GM21576 (cell line): ENCODE results near the gene KLHL25.

Experiments used
- ATAC-seq: cut with Tn5 transposase; IDR thresholded peaks from one replicate; pipeline ENCODE4 v1.9.1; 2021; ENCODE audit warnings: mild to moderate bottlenecking, moderate library complexity; ENCODE audit not compliant: unreplicated experiment

KLHL25 gene

DNA sequence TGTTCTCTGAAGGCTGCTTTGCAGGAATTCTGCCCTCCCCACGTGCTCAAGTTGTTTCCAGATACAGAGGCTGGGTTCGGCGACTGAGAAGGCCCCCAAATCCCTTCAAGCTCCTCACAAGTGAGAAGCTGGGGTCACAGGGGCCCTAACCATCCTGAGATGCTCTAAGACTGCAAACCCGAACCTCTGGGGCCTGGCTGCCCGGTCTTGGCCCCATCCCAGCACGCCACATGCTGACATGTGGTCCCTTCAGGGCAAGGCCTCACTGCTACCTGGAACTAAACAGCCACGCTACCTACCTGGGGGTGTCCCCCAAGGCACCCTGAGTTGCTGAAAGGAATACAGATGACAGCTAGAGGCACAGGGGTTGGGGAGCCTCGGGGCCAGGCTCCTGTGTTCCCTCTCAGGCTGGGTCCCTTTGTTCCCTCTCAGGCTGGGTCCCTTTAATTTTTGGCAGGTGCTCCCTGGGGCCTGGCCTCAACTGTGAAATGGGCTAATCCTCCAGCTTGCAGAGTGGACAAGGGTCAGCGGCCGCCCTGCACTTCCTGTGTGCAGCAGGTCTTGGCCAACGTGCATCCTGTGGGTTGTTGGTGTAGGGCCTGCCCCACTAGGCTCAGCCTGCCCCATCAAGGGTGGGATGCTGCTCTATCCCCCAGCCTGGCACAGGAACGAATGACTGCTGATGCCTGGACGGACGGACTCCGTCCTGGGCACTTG, 32.5 kb downstream of the KLHL25 start:
- ATAC-seq = no peak

DNA sequence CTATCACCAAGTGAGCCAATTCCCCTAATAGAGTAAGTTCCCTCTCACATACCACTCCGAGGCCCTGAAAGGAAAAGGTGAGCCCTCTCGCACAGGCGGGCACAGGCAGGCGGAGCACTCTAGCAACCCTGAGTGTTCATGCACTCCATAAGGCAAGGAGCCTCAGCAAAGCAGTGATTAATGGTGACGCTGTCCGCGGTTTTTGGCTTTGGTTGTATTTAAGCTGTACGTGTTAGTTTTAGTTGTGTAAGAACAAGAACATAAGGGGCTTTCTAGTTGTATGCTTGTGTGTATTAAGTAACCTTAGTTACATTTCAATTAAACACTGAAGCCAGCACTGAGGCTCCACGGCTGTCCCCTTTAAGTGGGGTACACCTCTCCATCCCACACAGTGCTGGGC, 33.1 kb downstream of the KLHL25 start:
- no peak for ATAC-seq

DNA sequence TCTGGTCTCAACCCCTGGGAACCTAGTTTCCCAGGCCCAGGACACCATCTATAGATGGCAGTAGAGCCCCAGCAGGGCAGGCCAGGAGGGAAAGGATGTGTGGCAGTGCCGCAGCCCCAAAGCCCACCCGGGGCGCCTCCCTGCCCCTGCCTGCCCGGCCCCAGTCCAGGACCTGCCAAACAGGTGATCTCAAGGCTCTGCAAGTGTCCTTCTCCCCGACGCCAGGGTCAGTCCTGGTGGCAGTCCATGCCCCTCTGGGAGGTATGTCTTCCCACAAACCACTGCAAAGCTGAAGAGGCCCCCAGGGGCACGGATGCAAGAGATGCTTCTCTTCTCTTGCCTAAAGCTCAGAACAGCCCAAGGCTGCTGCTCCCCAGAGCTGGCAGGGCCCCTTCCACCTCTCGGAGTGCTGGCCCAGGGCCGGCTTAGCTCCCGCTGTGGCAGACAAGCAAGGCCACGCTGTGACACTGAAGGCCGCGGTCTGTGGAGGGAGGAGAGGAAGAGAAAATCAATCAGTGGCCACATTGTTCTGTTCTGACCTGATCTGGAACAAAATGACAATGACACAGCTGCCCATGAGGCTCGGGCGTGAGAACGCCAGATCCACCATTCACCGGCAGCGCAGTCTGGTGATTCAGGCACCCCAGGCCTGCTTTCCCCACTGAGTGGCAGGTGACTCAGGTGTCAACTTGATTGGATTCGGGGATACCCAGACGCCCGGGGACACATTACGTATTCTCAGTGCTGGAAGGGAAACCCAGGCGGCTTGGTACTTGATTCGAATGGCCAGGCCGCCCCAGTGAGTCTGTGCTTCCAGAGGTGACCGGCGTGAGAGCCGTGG, 34.0 kb downstream of the KLHL25 start:
- no peak for ATAC-seq

- ATAC-seq = no peak
These were observed 34.7 kb downstream of the KLHL25 start for GRCh38 chr15:85760049-85760448.

DNA sequence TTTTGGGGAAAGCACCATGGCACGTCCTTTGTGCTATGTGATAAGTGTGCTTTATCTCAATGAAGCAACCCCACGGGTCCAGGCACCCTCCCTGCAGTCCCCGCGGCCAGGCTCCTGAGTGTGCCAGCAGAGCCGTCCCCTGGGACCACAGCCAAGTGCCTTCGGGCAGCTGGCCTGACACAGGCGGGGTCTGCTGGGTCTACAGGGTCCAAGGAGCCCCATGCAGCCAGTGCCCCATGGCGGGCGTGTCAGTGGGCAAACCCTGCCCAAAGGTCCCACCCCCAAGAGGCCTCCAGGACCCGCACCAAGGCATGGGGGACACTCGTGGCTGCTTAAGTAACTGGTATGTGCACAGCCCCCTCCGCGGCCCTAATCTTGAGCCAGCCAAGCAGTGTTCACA, 35.3 kb downstream of the KLHL25 start:
- ATAC-seq = no peak

DNA sequence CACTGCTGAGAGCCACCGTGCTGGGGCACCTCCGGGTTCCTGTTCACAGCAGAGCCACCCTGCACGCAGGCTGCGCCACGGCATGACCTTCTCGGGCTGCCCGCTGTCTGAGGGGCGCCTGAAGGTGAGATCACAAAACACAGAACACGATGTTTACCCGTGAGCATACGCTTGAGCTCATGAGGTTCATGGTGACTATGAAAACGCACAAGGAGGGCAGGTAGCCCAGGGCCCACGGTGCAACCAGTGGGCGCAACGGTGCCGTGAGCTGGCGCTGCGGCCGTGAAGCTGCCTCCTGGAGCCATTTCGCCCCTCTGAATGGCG, 36.1 kb downstream of the KLHL25 start:
- ATAC-seq = no peak

GRCh38 chr15:85757939-85758654, 36.6 kb downstream of the KLHL25 start:
- no peak for ATAC-seq

DNA sequence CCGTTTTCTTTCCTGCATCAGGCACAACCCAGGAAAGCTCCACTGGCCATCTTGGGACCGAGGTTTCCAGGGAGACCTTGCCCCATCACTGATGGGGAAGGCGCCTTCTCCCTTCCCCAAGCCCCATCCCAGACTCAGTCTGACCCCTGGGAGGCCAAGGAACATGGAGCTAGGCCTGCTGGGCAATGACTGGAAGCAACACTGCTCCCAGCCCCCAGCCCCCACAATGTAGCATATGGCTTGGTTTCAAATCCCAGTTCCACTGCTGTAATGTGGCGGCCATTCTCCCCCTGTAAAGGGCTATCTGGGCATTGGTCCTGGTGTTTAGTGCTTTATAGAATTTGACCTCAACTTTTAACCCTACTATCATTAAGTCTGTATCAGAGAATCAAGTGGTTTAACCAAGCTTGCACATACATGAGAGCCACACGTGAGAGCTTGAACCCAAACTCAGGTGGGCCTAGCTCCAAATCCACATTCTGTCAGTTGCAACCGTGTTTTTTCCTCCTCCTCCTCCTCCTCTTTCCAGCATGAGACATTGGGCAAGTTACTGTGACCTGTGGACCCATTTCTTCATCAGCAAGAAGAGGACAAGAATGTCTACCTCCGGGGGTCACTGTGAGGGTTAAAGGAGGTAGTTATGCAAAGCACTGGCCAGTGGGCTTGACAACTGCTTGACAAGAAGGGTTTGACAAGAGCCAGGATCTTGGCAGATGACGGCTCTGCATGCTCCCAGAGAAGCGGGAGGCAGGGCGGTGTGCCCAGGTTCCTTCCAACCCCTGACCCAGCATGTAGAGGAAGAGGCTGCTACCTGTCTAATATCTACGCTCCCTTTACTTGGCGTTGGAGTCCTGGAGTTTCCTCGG, 37.4 kb downstream of the KLHL25 start:
- no peak for ATAC-seq

DNA sequence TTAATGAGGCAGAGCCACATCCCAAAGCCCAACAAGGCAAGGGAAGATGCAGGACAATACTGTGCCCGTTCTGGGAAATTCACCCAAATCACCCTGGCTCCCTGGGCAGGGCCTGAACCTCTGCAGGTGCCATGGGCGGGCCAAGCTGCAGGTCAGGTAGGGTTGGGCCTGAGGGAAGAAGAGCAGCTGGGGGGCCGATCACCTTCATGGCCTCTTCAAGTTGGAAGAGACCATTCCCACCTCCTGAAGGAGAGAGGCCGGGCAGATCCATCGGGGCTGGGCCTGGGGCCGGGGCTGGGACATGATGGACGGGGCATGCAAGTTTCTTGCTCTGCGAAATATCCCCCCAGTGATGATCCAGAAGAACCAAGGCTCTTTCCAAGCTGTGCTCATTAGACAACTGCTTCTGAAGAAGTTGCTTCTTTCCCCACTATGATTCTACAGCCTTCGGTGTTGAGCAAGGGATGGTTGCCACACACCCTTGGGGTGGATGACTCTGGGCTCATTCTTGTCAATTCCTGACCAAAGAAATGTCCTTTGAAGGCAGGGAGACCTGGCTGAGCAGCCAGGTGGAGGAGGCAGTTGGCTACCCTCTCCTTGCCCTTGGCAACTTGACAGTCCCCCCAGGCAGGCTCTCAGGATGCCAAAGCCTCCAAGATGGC, 38.2 kb downstream of the KLHL25 start:
- no peak for ATAC-seq

- ATAC-seq = no peak
These were observed 38.8 kb downstream of the KLHL25 start for GRCh38 chr15:85755942-85756341.

DNA sequence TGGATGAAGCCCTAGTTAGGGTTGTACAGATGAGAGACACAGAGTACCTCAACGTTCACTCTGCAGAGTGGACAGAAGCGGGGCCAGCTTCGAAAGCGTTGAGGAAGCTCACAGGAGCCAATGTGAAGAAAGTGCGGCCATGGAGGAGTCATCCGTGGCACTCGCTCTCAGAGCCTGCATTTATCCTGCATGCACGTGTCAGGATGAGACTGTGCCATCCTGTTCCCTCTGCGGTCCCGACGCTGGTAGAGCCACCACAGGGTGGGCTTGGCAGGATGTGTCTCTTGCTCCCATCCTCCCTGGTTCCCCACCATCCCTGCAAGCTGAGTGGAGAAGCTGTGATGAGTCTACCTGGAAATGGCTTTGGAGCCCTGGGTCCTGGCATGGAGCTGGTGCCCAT, 39.3 kb downstream of the KLHL25 start:
- no peak for ATAC-seq

DNA sequence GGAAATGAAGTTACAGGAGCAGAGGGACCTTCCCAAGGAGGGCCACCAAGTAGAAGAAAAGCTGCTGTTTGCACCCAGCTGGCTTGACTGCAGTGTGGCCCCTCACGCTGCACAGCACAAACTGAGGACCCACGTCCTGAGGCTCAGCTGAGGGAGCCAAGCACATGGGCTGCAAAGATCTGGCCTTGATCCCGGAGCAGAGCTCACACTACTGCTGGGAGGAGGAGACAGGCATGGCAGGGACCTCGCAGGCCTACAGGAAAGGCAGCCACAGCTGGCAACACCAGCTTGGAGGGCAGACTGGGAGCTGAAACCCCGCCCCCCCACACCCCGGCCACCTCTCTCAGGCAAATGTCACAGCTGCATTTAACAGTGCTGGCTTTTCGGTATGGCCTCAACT, 39.7 kb downstream of the KLHL25 start:
- no peak for ATAC-seq

DNA sequence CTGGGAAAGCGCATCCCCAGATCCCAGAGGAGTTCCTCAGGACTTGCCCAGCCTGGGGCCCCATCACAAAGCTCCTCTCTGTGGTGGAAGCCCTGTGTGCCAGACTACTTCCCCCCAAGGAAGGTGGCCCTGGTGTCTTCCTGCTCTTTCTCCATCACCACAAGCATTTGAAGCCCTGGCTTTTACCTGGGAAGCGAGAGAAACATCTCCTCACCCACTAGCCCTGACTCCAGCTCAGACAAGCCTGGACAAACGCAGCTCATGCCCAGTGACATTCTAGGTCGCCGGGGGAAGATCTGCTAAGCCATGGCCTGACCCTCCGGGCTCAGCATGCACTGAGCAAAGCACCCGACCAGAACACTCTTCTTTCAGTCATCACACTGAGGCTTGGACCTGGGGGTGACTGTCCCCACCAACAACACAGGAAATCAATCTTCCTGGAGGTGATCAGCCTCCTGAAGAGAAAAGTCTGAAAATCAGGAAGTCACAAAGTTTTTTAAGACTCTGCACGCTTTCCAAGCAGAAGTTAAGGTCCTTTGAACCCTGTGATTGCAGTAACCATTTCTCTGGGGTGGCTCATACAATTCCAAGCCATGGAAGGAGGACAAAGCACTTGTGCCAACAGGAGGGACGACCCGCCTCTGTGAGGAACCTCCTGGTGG, 40.8 kb downstream of the KLHL25 start:
- no peak for ATAC-seq

GRCh38 chr15:85753261-85753660, 41.5 kb downstream of the KLHL25 start:
- ATAC-seq = no peak

GRCh38 chr15:85752491-85752961, 42.2 kb downstream of the KLHL25 start:
- no peak for ATAC-seq

GRCh38 chr15:85752124-85752475, 42.6 kb downstream of the KLHL25 start:
- no peak for ATAC-seq

GRCh38 chr15:85751291-85752123, 43.2 kb downstream of the KLHL25 start:
- ATAC-seq = no peak

- no peak for ATAC-seq
These were observed 44.1 kb downstream of the KLHL25 start for GRCh38 chr15:85750319-85751290.
